Measurements from ENCODE around the gene PDLIM7.

DNA sequence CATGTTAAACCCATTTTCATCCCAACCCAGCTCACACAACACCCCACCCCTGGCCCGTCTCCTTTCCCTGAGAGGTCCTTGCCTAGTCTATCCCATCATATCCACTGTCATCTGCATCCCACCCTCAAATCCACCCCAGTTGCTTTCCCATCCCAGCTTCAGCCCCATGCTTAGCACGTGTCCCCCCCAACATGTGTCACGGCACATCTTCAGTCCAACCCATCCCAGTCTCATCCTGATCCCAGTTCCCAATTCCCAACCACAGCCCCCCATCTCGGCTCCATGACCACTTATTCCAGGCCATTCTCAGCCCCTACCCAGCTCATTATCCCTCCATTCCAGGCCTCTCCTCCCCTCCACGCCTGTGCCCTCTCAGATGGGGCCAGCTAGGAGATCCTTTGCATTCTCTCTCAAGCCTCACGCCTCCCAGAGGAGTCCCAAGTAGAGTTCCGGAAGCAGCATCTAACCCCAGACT lies 23.4 kb downstream of the PDLIM7 start:
- no peak for TF ChIP-seq CTCF (IDR thresholded peaks at IDR 0.05)
- TF ChIP-seq ZFX (IDR thresholded peaks at IDR 0.05; ENCODE audit: borderline replicate concordance), result no peak
